ENCODE data around the gene PLEKHG3.
A peak's percentile ranks its signal among the peaks of the same experiment; 100 is the strongest.

Gene PLEKHG3

GRCh38 chr14:64721899-64722298 is 17.7 kb downstream of the PLEKHG3 start:
- CTCF ChIA-PET: no interaction called here
- no peak for TF ChIP-seq SUZ12 (IDR thresholded peaks at IDR 0.05)
- no peak for TF ChIP-seq PKNOX1 (IDR thresholded peaks at IDR 0.05)
- no peak for TF ChIP-seq TARDBP (IDR thresholded peaks at IDR 0.05)
- TF ChIP-seq BHLHE40 (IDR thresholded peaks at IDR 0.05; ENCODE audit: borderline replicate concordance): no peak
- no peak for TF ChIP-seq NFRKB (IDR thresholded peaks at IDR 0.05)
- TF ChIP-seq SP1 (IDR thresholded peaks at IDR 0.05): no peak
- no peak for TF ChIP-seq LEF1 (IDR thresholded peaks at IDR 0.05; ENCODE audit: borderline replicate concordance)
- no peak for TF ChIP-seq FOXM1 (IDR thresholded peaks at IDR 0.05; ENCODE audit: borderline replicate concordance)
- TF ChIP-seq ARNT (IDR thresholded peaks at IDR 0.05): no peak
- no peak for TF ChIP-seq ZNF384 (IDR thresholded peaks at IDR 0.05)
- no peak for TF ChIP-seq HDGF (IDR thresholded peaks at IDR 0.05; ENCODE audit: borderline replicate concordance)
- no peak for TF ChIP-seq CTBP1 (IDR thresholded peaks at IDR 0.05; ENCODE audit: borderline replicate concordance)
- TF ChIP-seq ELF4 (IDR thresholded peaks at IDR 0.05): no peak
- TF ChIP-seq L3MBTL2 (conservative IDR thresholded peaks at IDR 0.05): no peak
- no peak for TF ChIP-seq FOXA1 (IDR thresholded peaks at IDR 0.05)
- TF ChIP-seq FOXK2 (IDR thresholded peaks at IDR 0.05): no peak
- POLR2A ChIA-PET: interaction anchor here (0.8 kb wide), 1 partner anchor 10 kb away, joined by 3 read pairs; no protein-coding TSS in a partner anchor
- no peak for DNase-seq (ENCODE audit: extremely low spot score)

GRCh38 chr14:64722842-64723447 is 18.7 kb downstream of the PLEKHG3 start:
- POLR2A ChIA-PET: no interaction called here
- TF ChIP-seq HDGF (IDR thresholded peaks at IDR 0.05; ENCODE audit: borderline replicate concordance): no peak
- TF ChIP-seq SP1 (IDR thresholded peaks at IDR 0.05): no peak
- TF ChIP-seq L3MBTL2 (conservative IDR thresholded peaks at IDR 0.05): no peak
- TF ChIP-seq FOXM1 (IDR thresholded peaks at IDR 0.05; ENCODE audit: borderline replicate concordance): no peak
- TF ChIP-seq BHLHE40 (IDR thresholded peaks at IDR 0.05; ENCODE audit: borderline replicate concordance): no peak
- TF ChIP-seq TARDBP (IDR thresholded peaks at IDR 0.05): no peak
- no peak for TF ChIP-seq FOXA1 (IDR thresholded peaks at IDR 0.05)
- no peak for TF ChIP-seq LEF1 (IDR thresholded peaks at IDR 0.05; ENCODE audit: borderline replicate concordance)
- no peak for TF ChIP-seq ZNF384 (IDR thresholded peaks at IDR 0.05)
- TF ChIP-seq NFRKB (IDR thresholded peaks at IDR 0.05): no peak
- no peak for TF ChIP-seq CTBP1 (IDR thresholded peaks at IDR 0.05; ENCODE audit: borderline replicate concordance)
- TF ChIP-seq ARNT (IDR thresholded peaks at IDR 0.05): no peak
- TF ChIP-seq ELF4 (IDR thresholded peaks at IDR 0.05): no peak
- no peak for TF ChIP-seq FOXK2 (IDR thresholded peaks at IDR 0.05)
- no peak for TF ChIP-seq SUZ12 (IDR thresholded peaks at IDR 0.05)
- TF ChIP-seq PKNOX1 (IDR thresholded peaks at IDR 0.05): no peak

GRCh38 chr14:64723691-64724577 is 19.7 kb downstream of the PLEKHG3 start:
- TF ChIP-seq ARNT (IDR thresholded peaks at IDR 0.05) (no peak), HDGF (IDR thresholded peaks at IDR 0.05; ENCODE audit: borderline replicate concordance) (no peak), PKNOX1 (IDR thresholded peaks at IDR 0.05) (peak; percentile 54), ZNF384 (IDR thresholded peaks at IDR 0.05) (no peak), NFRKB (IDR thresholded peaks at IDR 0.05) (no peak), LEF1 (IDR thresholded peaks at IDR 0.05; ENCODE audit: borderline replicate concordance) (no peak)
- CTCF ChIA-PET: no interaction called here
- DNase-seq (ENCODE audit: extremely low spot score): peak; percentile 25
- POLR2A ChIA-PET: interaction anchor here (1.2 kb wide), 1 partner anchor 20 kb away, joined by 3 read pairs; the partner anchor contains the start of gene PLEKHG3

More at GRCh38 chr14:64722842-64723447, 18.7 kb downstream of the PLEKHG3 start:
- DNase-seq (ENCODE audit: extremely low spot score): no peak
- CTCF ChIA-PET: no interaction called here

- ChIA-PET CTCF (no interaction called here), POLR2A (interaction anchor here (1.2 kb wide), 1 partner anchor 20 kb away, joined by 3 read pairs; the partner anchor contains the start of gene PLEKHG3)
- TF ChIP-seq SP1 (IDR thresholded peaks at IDR 0.05) (no peak), BHLHE40 (IDR thresholded peaks at IDR 0.05; ENCODE audit: borderline replicate concordance) (no peak), PKNOX1 (IDR thresholded peaks at IDR 0.05) (no peak), FOXA1 (IDR thresholded peaks at IDR 0.05) (no peak), SUZ12 (IDR thresholded peaks at IDR 0.05) (no peak), NFRKB (IDR thresholded peaks at IDR 0.05) (no peak), ZNF384 (IDR thresholded peaks at IDR 0.05) (no peak), FOXM1 (IDR thresholded peaks at IDR 0.05; ENCODE audit: borderline replicate concordance) (no peak), TARDBP (IDR thresholded peaks at IDR 0.05) (no peak), ELF4 (IDR thresholded peaks at IDR 0.05) (no peak), L3MBTL2 (conservative IDR thresholded peaks at IDR 0.05) (no peak), HDGF (IDR thresholded peaks at IDR 0.05; ENCODE audit: borderline replicate concordance) (no peak), ARNT (IDR thresholded peaks at IDR 0.05) (no peak), CTBP1 (IDR thresholded peaks at IDR 0.05; ENCODE audit: borderline replicate concordance) (no peak)
- DNase-seq (ENCODE audit: extremely low spot score): no peak
Observed at GRCh38 chr14:64724578-64724930, 20.3 kb downstream of the PLEKHG3 start.
